ENCODE data around the gene LEMD2.

Gene LEMD2

DNA sequence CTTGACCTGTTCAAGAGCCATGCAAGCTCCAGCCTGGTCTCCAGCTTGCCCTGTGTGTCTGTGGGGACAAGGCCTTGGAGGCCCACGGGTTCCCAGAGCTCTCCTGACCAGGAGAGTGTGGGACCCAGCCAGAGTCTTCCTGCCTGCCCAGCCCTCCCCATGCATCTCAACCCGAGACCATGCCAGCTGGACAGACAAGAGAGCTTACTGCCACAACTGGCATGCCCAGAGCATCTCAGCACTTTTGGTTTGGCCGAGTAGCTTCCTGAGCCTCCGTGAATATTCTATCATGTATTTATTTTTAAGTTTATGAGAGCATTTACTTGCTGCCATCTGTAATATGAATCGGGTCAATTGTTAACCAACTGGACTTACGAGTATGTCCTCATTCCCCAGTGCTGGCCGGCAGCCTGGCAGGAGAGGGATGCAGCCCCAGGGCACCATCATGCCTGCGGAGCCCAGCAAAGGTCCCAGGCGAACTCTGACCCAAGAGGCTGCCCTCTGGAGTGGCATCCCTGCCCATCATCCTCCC lies 57.1 kb downstream of the LEMD2 start (continued):
- TF ChIP-seq, protein P1, sequence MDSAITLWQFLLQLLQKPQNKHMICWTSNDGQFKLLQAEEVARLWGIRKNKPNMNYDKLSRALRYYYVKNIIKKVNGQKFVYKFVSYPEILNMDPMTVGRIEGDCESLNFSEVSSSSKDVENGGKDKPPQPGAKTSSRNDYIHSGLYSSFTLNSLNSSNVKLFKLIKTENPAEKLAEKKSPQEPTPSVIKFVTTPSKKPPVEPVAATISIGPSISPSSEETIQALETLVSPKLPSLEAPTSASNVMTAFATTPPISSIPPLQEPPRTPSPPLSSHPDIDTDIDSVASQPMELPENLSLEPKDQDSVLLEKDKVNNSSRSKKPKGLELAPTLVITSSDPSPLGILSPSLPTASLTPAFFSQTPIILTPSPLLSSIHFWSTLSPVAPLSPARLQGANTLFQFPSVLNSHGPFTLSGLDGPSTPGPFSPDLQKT (IDR thresholded peaks at IDR 0.05; ENCODE audit: borderline replicate concordance, low read depth, low read length), result no peak
- TF ChIP-seq ZBTB7A (tag by site-specific recombination; IDR thresholded peaks at IDR 0.05; ENCODE audit: low read depth) (no peak), ZNF501 (tag by site-specific recombination; IDR thresholded peaks at IDR 0.05) (no peak), GLIS2 (tag by site-specific recombination; IDR thresholded peaks at IDR 0.05) (no peak), MEIS1 (CRISPR knock-in tag; IDR thresholded peaks at IDR 0.05; ENCODE audit: borderline replicate concordance) (no peak), RBAK (tag by site-specific recombination; IDR thresholded peaks at IDR 0.05) (no peak)

GRCh38 chr6:33731035-33731434 lies 57.9 kb downstream of the LEMD2 start:
- Histone ChIP-seq H3K4me3 (ENCODE audit: low read depth, low read length) (no peak overlapping the region), H3K9me3 (ENCODE audit: control insufficient read depth, insufficient read depth, low read depth, low read length) (no peaks in the 10 kb centered on the region), H3K4me1 (ENCODE audit: control insufficient read depth, insufficient read depth, low read length) (no peaks in the 10 kb centered on the region), H3K27ac (ENCODE audit: extremely low read depth, low read depth, low read length) (no peak overlapping the region), H3K36me3 (ENCODE audit: control insufficient read depth in 2 of 2, insufficient read depth in 1 of 2, low read length in 2 of 2) (no peaks in the 10 kb centered on the region)
- CTCF ChIA-PET, result interaction anchor here (0.7 to 4.2 kb wide), 5 partner anchors 13 to 49 kb away, joined by 3 to 27 read pairs (median 6); no protein-coding TSS in a partner anchor
- TF ChIP-seq SP2 (tag by site-specific recombination; IDR thresholded peaks at IDR 0.05), result no peak
- TF ChIP-seq ZBTB44 (tag by site-specific recombination; IDR thresholded peaks at IDR 0.05), result no peak
- TF ChIP-seq PATZ1 (tag by site-specific recombination; IDR thresholded peaks at IDR 0.05), result no peak
- TF ChIP-seq ZSCAN16 (tag by site-specific recombination; IDR thresholded peaks at IDR 0.05), result no peak
- TF ChIP-seq, protein P2, sequence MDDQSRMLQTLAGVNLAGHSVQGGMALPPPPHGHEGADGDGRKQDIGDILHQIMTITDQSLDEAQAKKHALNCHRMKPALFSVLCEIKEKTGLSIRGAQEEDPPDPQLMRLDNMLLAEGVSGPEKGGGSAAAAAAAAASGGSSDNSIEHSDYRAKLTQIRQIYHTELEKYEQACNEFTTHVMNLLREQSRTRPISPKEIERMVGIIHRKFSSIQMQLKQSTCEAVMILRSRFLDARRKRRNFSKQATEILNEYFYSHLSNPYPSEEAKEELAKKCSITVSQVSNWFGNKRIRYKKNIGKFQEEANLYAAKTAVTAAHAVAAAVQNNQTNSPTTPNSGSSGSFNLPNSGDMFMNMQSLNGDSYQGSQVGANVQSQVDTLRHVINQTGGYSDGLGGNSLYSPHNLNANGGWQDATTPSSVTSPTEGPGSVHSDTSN (CRISPR knock-in tag; IDR thresholded peaks at IDR 0.05), result no peak
- POLR2A ChIA-PET, result interaction anchor here (1.2 kb wide), 1 partner anchor 20 kb away, joined by 5 read pairs; the partner anchor contains the start of gene UQCC2

DNA sequence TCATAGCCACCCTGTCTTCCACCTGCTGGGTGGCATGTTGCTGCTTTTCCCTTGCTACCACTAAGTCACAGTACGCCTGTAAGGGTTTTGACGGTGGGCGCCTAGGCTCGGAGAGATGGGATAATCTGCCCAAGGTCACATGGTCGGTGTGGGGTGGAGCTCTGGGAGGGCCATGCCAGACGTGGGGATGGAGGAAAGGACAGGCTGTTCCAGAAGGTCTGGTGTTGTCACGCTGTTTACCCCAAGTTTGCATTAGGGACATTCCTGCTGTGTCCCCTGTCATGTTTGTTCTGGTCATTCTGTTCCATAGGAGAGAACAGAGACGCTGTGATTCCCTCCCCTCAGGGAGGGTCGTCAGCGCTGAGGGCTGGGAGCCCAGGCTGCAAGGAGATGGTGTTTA lies 58.3 kb downstream of the LEMD2 start:
- ChIA-PET CTCF (interaction anchor here (1.2 to 4.2 kb wide), 3 partner anchors 13 to 49 kb away, joined by 3 to 27 read pairs (median 6); no protein-coding TSS in a partner anchor), POLR2A (no interaction called here)
- H3K9me3 ChIP-seq (ENCODE audit: control insufficient read depth, insufficient read depth, low read depth, low read length), result no peaks in the 10 kb centered on the region
- H3K4me3 ChIP-seq (ENCODE audit: low read depth, low read length), result no peak overlapping the region
- no peaks in the 10 kb centered on the region for H3K4me1 ChIP-seq (ENCODE audit: control insufficient read depth, insufficient read depth, low read length)
- no peaks in the 10 kb centered on the region for H3K36me3 ChIP-seq (ENCODE audit: control insufficient read depth in 2 of 2, insufficient read depth in 1 of 2, low read length in 2 of 2)
- TF ChIP-seq ZNF341 (tag by site-specific recombination; IDR thresholded peaks at IDR 0.05; ENCODE audit: low read depth) (peak; percentile 31; the same call in 1 of the 2 replicates), ZNF311 (tag by site-specific recombination; IDR thresholded peaks at IDR 0.05; ENCODE audit: borderline replicate concordance) (no peak)
- no peak overlapping the region for H3K27ac ChIP-seq (ENCODE audit: extremely low read depth, low read depth, low read length)

DNA sequence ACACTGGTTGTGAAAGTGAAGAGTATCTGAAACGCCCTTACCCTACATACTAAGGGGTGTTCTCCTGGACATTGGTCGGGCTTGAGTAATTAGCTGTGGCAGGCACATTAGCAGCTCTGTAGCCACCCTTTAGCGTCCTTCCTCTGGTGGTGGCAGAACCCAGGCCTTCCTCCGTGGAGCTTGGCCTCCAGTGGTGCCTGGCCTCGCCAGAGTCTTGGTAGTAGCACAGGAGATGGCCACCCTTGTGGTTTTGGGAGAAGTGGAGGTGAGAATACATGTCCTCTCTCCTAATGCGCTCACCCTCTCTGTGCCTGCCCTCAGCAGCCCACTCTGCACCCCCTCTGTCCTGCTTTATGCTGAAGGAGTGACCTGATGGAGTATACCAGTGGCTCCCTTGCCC lies 59.9 kb downstream of the LEMD2 start:
- Histone ChIP-seq H3K9me3 (ENCODE audit: control insufficient read depth, insufficient read depth, low read depth, low read length) (no peaks in the 10 kb centered on the region), H3K27ac (ENCODE audit: extremely low read depth, low read depth, low read length) (no peak overlapping the region), H3K4me3 (ENCODE audit: low read depth, low read length) (no peak overlapping the region), H3K36me3 (ENCODE audit: control insufficient read depth in 2 of 2, insufficient read depth in 1 of 2, low read length in 2 of 2) (no peaks in the 10 kb centered on the region), H3K4me1 (ENCODE audit: control insufficient read depth, insufficient read depth, low read length) (no peaks in the 10 kb centered on the region)
- ChIA-PET CTCF (interaction anchor here (0.6 to 4.2 kb wide), 5 partner anchors 15 to 204 kb away, joined by 3 to 27 read pairs (median 3); partner anchors contain the start of gene UQCC2), POLR2A (no interaction called here)
- TF ChIP-seq ZNF580 (tag by site-specific recombination; IDR thresholded peaks at IDR 0.05) (no peak), RBAK (tag by site-specific recombination; IDR thresholded peaks at IDR 0.05) (no peak), ZNF791 (tag by site-specific recombination; IDR thresholded peaks at IDR 0.05) (no peak), SETDB1 (IDR thresholded peaks at IDR 0.05; ENCODE audit: insufficient read length, low read length) (no peak), ZSCAN30 (tag by site-specific recombination; IDR thresholded peaks at IDR 0.05) (no peak), IKZF3 (tag by site-specific recombination; IDR thresholded peaks at IDR 0.05) (no peak), SP2 (tag by site-specific recombination; IDR thresholded peaks at IDR 0.05) (no peak), ZNF416 (tag by site-specific recombination; IDR thresholded peaks at IDR 0.05) (no peak), SCRT1 (tag by site-specific recombination; IDR thresholded peaks at IDR 0.05; ENCODE audit: borderline replicate concordance) (no peak)

Measured in HEK293 (cell line).